SK-N-SH treated with all-trans-retinoic acid at 6 μM for 48 hours (cell line): ENCODE data around the gene RAB5IF.
A peak's percentile ranks its signal among the peaks of the same experiment; 100 is the strongest.

Experiments
- ATAC-seq: fragments of 200-7000 bp; cut with Tn5 transposase; 3 replicates; pipeline ENCODE4 v1.9.1; 2020; ENCODE audit warnings: mild to moderate bottlenecking, moderate library complexity
- ARNTL ChIP-seq: fragments of 450-650 bp; formaldehyde crosslinking; IDR thresholded peaks from 2 replicates; pipeline ENCODE4 v1.5.0; 2020; ENCODE audit warnings: low read depth, mild to moderate bottlenecking, moderate library complexity, borderline replicate concordance
- BACH2 ChIP-seq: fragments of 250-450 bp; sonication (Bioruptor Pico); IDR thresholded peaks from 2 replicates; pipeline ENCODE4 v1.9.0; 2021; ENCODE audit warnings: mild to moderate bottlenecking, borderline replicate concordance
- CREB5 ChIP-seq: fragments of 250-450 bp; sonication (Bioruptor Pico); IDR thresholded peaks from 2 replicates; pipeline ENCODE4 v1.5.1; 2020; ENCODE audit warnings: low read depth, mild to moderate bottlenecking, moderate library complexity
- CSDC2 ChIP-seq: fragments of 250-450 bp; sonication (Bioruptor Pico); IDR thresholded peaks from 2 replicates; pipeline ENCODE4 v1.5.0; 2020; ENCODE audit warnings: mild to moderate bottlenecking, moderate library complexity
- CSRNP3 ChIP-seq: fragments of 250-450 bp; sonication (Bioruptor Pico); IDR thresholded peaks from 2 replicates; pipeline ENCODE4 v1.5.1; 2021; ENCODE audit warnings: mild to moderate bottlenecking, moderate library complexity
- GLIS3 ChIP-seq: fragments of 250-450 bp; sonication (Bioruptor Pico); IDR thresholded peaks from 2 replicates; pipeline ENCODE4 v1.5.0; 2020; ENCODE audit warnings: mild to moderate bottlenecking, moderate library complexity
- OSR1 ChIP-seq: fragments of 250-450 bp; sonication (Bioruptor Pico); IDR thresholded peaks from 2 replicates; pipeline ENCODE4 v1.8.0; 2022; ENCODE audit warnings: moderate library complexity, mild to moderate bottlenecking, inconsistent platforms
- POU6F1 ChIP-seq: fragments of 250-450 bp; sonication (Bioruptor Pico); IDR thresholded peaks from 2 replicates; pipeline ENCODE4 v1.8.0; 2021; ENCODE audit warnings: low read depth, mild to moderate bottlenecking, moderate library complexity, borderline replicate concordance
- PPARA ChIP-seq: fragments of 250-450 bp; sonication (Bioruptor Pico); IDR thresholded peaks from 2 replicates; pipeline ENCODE4 v1.5.0; 2020; ENCODE audit warnings: mild to moderate bottlenecking, borderline replicate concordance
- SNAI2 ChIP-seq: fragments of 250-450 bp; sonication (Bioruptor Pico); IDR thresholded peaks from 2 replicates; pipeline ENCODE4 v1.5.0; 2020; ENCODE audit warnings: mild to moderate bottlenecking, moderate library complexity
- TCF4 ChIP-seq: fragments of 250-450 bp; sonication (Bioruptor Pico); IDR thresholded peaks from 2 replicates; pipeline ENCODE4 v1.8.0; 2021; ENCODE audit warnings: mild to moderate bottlenecking, moderate library complexity, borderline replicate concordance
- TSHZ2 ChIP-seq: fragments of 250-450 bp; sonication (Bioruptor Pico); IDR thresholded peaks from 2 replicates; pipeline ENCODE4 v1.5.0; 2020; ENCODE audit warnings: mild to moderate bottlenecking, moderate library complexity
- ZC3H10 ChIP-seq: fragments of 250-450 bp; sonication (Bioruptor Pico); IDR thresholded peaks from 2 replicates; pipeline ENCODE4 v1.5.1; 2021; ENCODE audit warnings: mild to moderate bottlenecking, moderate library complexity
- ZFP3 ChIP-seq: fragments of 250-450 bp; sonication (Bioruptor Pico); IDR thresholded peaks from 2 replicates; pipeline ENCODE4 v1.5.0; 2020; ENCODE audit warnings: mild to moderate bottlenecking, moderate library complexity
- ZNF70 ChIP-seq: fragments of 450-650 bp; formaldehyde crosslinking; IDR thresholded peaks from 2 replicates; pipeline ENCODE4 v1.5.0; 2020; ENCODE audit warnings: mild to moderate bottlenecking, moderate library complexity
- ZNF8 ChIP-seq: fragments of 450-650 bp; formaldehyde crosslinking; IDR thresholded peaks from 2 replicates; pipeline ENCODE4 v1.5.0; 2020; ENCODE audit warnings: mild to moderate bottlenecking, moderate library complexity
- TF ChIP-seq, protein P1 (sequence below): fragments of 250-450 bp; sonication (Bioruptor Pico); IDR thresholded peaks from 2 replicates; pipeline ENCODE4 v1.8.0; 2020; ENCODE audit warnings: mild to moderate bottlenecking, moderate library complexity, borderline replicate concordance

Gene RAB5IF

GRCh38 chr20:36573798-36574365 is 31.7 kb upstream of the RAB5IF start:
- TF ChIP-seq CREB5 (CRISPR knock-in tag) = no peak
- TF ChIP-seq, protein P1, sequence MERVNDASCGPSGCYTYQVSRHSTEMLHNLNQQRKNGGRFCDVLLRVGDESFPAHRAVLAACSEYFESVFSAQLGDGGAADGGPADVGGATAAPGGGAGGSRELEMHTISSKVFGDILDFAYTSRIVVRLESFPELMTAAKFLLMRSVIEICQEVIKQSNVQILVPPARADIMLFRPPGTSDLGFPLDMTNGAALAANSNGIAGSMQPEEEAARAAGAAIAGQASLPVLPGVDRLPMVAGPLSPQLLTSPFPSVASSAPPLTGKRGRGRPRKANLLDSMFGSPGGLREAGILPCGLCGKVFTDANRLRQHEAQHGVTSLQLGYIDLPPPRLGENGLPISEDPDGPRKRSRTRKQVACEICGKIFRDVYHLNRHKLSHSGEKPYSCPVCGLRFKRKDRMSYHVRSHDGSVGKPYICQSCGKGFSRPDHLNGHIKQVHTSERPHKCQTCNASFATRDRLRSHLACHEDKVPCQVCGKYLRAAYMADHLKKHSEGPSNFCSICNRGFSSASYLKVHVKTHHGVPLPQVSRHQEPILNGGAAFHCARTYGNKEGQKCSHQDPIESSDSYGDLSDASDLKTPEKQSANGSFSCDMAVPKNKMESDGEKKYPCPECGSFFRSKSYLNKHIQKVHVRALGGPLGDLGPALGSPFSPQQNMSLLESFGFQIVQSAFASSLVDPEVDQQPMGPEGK = peak; percentile 96; the same call in 1 of the 2 replicates
- ATAC-seq = peak; percentile 7

DNA sequence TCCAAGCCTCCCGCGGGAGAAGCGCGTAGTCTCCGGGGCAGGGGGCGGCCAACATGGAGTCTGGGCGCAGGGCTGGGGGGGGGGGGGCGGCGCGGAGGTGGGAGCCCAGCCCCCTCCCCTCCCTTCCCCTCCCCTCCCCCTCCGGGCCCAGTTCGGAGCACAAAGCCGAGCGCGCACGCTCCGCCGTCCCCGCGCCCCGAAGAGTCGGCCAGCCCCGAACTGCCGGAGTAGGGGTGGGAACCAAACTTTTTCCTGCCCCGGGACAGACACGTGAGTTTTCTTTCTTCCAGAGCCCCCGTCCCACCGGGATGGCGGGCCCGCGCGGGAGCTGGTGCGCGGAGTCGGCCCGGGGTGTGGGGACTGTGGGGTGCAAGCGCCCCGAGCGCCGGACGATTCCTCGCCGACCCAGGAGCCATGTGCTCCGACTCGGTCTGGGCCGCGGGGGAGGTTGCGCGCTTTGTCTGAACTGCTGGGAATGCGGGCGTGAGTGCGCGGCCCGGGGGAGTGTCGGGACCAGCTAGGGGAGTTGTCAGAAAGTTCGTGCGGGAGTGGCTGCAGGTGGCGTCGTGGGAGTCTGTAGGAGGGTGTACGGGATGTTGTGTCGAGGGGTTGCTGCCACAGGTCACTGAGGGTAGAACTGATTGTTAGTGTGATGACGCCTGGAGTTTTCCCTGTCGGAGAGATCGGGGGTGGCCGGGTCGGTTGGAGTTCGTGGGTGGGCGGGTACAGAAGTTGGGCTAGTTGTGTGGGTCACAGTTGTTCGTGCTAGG is 31.0 kb upstream of the RAB5IF start:
- peak; percentile 64 for ATAC-seq

DNA sequence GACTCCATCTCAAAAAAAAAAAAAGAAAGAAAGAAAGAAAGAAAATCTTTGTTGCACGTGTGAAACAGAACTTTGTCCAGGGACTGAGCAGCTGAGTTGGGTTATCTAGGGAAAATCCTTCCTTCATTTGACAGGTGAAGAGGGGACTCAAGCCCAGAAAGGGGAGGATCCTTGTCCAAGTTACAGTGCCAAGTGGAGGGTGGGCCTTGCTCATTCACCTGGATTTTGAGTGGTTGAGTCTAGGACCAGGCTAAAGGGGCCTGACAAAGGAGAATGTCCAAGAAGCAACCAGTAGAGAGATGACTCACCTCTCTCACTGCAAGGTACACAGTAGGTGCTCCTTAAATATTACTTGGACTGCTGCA is 29.5 kb upstream of the RAB5IF start:
- ATAC-seq = no peak
- no peak for TF ChIP-seq ZNF8
- no peak for TF ChIP-seq SNAI2 (CRISPR knock-in tag)
- TF ChIP-seq POU6F1 = no peak
- TF ChIP-seq GLIS3 (CRISPR knock-in tag) = no peak
- no peak for TF ChIP-seq TSHZ2 (CRISPR knock-in tag)
- TF ChIP-seq, protein P1 = no peak
- TF ChIP-seq CSDC2 (CRISPR knock-in tag) = no peak
- no peak for TF ChIP-seq OSR1 (CRISPR knock-in tag)
- TF ChIP-seq PPARA (CRISPR knock-in tag) = no peak
- no peak for TF ChIP-seq ZC3H10
- no peak for TF ChIP-seq ZFP3
- TF ChIP-seq BACH2 (CRISPR knock-in tag) = no peak
- no peak for TF ChIP-seq ZNF70 (CRISPR knock-in tag)
- no peak for TF ChIP-seq TCF4

More for the DNA sequence above, 31.0 kb upstream of the RAB5IF start:
- no peak for TF ChIP-seq ARNTL (CRISPR knock-in tag)
- TF ChIP-seq CSDC2 (CRISPR knock-in tag) = 0 out of 2 replicates have a peak, but pooled peaks have one; percentile 43

DNA sequence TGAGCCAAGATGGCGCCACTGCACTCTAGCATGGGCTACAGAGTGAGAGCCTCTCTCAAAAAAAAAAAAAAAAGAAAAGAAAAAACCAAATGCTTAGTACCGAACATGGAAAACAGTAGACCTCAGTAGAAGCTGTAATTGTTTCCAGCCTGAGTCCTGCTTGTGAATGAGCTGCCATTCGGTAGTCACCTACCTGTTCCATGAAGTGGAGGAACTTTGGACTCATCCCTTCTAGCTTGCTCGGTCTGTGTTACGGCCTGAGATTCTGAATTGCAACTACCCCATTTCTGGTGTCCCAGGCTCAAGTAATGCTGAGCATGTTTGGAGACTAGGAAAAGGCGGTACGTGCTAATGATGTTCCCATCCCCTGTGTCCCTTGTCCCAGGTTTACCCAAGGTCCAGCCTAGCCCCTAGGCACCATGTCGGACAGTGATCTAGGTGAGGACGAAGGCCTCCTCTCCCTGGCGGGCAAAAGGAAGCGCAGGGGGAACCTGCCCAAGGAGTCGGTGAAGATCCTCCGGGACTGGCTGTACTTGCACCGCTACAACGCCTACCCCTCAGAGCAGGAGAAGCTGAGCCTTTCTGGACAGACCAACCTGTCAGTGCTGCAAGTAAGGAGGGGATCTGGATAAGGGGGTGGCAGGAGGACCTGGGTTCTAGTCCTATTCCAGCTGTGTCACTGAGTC is 27.1 kb upstream of the RAB5IF start:
- no peak for ATAC-seq
- TF ChIP-seq SNAI2 (CRISPR knock-in tag) (no peak), CSRNP3 (CRISPR knock-in tag) (no peak), CREB5 (CRISPR knock-in tag) (no peak), BACH2 (CRISPR knock-in tag) (no peak), ARNTL (CRISPR knock-in tag) (no peak), OSR1 (CRISPR knock-in tag) (no peak)
